Vagina (tissue), 2 donors: ENCODE measurements around the gene RARS2. TPM values are rescaled to one million over a fixed set of nuclear protein-coding genes. Genes with fewer than 3 reads are reported as not detected.

ENCODE experiments used
- DNase-seq, 2 donors: peaks; one replicate each; pipeline ENCODE4 v3.0.0-alpha.2; 2017; ENCODE audit errors: extremely low spot score in 2 of 2
- H3K27ac ChIP-seq: fragments of 200-600 bp; sonication (generic); one replicate; pipeline ENCODE4 v1.5.1; 2019
- H3K27me3 ChIP-seq: fragments of 200-600 bp; sonication (generic); one replicate; pipeline ENCODE4 v1.5.1; 2019
- H3K36me3 ChIP-seq, 2 donors: fragments of 200-600 bp; sonication (generic); one replicate each; pipeline ENCODE4 v1.5.1; 2017 to 2019
- H3K4me1 ChIP-seq: fragments of 200-600 bp; sonication (generic); one replicate; pipeline ENCODE4 v1.5.1; 2019
- H3K4me3 ChIP-seq, 2 donors: fragments of 200-600 bp; sonication (generic); 1 replicate in 1 of 2; 2 replicates in 1 of 2; pipeline ENCODE4 v1.5.1; 2016 to 2019
- H3K9me3 ChIP-seq: fragments of 200-600 bp; sonication (generic); one replicate; pipeline ENCODE4 v1.5.1; 2019
- POLR2A ChIP-seq, 2 donors: fragments of 450-650 bp; IDR thresholded peaks; one replicate each; pipeline ENCODE4 v1.6.1; 2017; ENCODE audit warnings: antibody characterized with exemption in 2 of 2, mild to moderate bottlenecking in 2 of 2, moderate library complexity in 2 of 2
- POLR2AphosphoS5 ChIP-seq, 2 donors: sonication (generic); formaldehyde crosslinking; IDR thresholded peaks; one replicate each; pipeline ENCODE4 v1.9.0; 2017; ENCODE audit warnings: antibody characterized with exemption in 2 of 2, mild to moderate bottlenecking in 2 of 2, low read depth in 1 of 2; ENCODE audit not compliant: insufficient read depth in 1 of 2
- intact Hi-C: fragments of 100-400 bp; cut with DNase I; formaldehyde crosslinking; loops from one replicate; pipeline ENCODE4 v1.15.1; 2023
- total RNA-seq: library from RNA; depleted of rRNA; stranded (reverse); fragments of >200 nt; gene quantifications from one replicate; pipeline ENCODE4 v1.2.3, GENCODE V29; 2016
- TF ChIP-seq, protein P1 (sequence below), 3 experiments: fragments of 450-650 bp in 2 of 3; fragments of 200-600 bp in 1 of 3; sonication (generic) in 1 of 3; IDR thresholded peaks; one replicate each; pipeline ENCODE4 v1.5.1; 2017 to 2019; ENCODE audit warnings: antibody characterized with exemption in 3 of 3, mild to moderate bottlenecking in 2 of 3, moderate library complexity in 2 of 3

The RARS2 gene
- total RNA-seq, 1 donor from 2014 or later: 17.9 TPM

DNA sequence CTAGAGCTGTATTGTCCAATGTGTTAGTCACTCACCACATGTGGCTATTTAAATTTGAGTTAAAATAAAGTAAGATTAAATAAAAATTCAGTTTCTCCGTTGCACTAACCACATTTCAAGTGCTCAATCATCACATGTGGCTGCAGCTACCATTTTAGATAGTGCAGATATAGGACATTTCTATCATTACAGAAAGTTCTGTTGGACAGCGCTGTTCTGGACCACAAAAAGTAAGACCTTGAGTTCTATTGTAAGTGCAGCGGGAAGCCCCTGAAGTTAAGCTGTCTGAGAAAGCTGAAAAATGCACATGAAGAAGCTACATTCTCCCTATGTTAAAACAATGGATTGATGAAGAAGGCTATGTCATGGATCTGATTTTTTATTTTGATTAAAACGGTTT is 1.2 kb upstream of the RARS2 start:
- Histone ChIP-seq H3K4me3 (peak overlapping the region; percentile 89 to 90), H3K36me3 (no peaks in the 10 kb centered on the region), H3K27ac (no peak overlapping the region), H3K4me1 (peaks cover 44% of the 10 kb centered on the region), H3K27me3 (no peaks in the 10 kb centered on the region), H3K9me3 (no peaks in the 10 kb centered on the region)
- intact Hi-C loops: no loop called here
- DNase-seq: no peak
- TF ChIP-seq, protein P1, sequence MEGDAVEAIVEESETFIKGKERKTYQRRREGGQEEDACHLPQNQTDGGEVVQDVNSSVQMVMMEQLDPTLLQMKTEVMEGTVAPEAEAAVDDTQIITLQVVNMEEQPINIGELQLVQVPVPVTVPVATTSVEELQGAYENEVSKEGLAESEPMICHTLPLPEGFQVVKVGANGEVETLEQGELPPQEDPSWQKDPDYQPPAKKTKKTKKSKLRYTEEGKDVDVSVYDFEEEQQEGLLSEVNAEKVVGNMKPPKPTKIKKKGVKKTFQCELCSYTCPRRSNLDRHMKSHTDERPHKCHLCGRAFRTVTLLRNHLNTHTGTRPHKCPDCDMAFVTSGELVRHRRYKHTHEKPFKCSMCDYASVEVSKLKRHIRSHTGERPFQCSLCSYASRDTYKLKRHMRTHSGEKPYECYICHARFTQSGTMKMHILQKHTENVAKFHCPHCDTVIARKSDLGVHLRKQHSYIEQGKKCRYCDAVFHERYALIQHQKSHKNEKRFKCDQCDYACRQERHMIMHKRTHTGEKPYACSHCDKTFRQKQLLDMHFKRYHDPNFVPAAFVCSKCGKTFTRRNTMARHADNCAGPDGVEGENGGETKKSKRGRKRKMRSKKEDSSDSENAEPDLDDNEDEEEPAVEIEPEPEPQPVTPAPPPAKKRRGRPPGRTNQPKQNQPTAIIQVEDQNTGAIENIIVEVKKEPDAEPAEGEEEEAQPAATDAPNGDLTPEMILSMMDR (IDR thresholded peaks at IDR 0.05): no peak
- TF ChIP-seq POLR2A (IDR thresholded peaks at IDR 0.05) (no peak), POLR2AphosphoS5 (IDR thresholded peaks at IDR 0.05; ENCODE audit: insufficient read depth in 1 of 2, low read depth in 1 of 2) (no peak)

DNA sequence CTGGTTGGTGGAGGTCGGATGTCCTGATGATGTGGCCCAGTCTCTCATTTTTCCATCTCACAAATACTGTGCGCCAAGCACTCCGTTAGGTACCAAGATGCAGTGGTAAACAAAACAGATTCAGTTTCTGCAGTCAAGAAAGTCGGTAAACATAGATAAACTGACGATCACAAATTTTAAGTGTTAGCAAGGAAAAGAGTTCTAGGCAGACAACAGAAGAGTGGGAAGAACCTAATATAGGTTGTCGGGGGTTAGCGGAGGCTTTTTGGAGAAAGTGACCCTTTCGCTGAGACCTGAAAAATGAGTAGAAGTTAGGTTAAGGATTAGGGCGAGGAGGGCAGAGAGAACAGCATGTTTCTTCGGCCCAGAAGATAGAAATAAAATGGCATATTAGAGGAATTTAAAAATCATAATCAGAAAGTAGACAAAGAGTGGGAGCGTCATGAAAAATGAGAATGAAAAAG is 662 bp upstream of the RARS2 start:
- peak overlapping the region; percentile 78 for H3K27ac ChIP-seq
- intact Hi-C loops: no loop called here
- H3K4me3 ChIP-seq: peak overlapping the region; percentile 89 to 90
- no peaks in the 10 kb centered on the region for H3K27me3 ChIP-seq
- H3K4me1 ChIP-seq: peaks cover 46% of the 10 kb centered on the region
- no peak for TF ChIP-seq POLR2AphosphoS5 (IDR thresholded peaks at IDR 0.05; ENCODE audit: insufficient read depth in 1 of 2, low read depth in 1 of 2)
- TF ChIP-seq, protein P1 (IDR thresholded peaks at IDR 0.05): no peak
- no peak for TF ChIP-seq POLR2A (IDR thresholded peaks at IDR 0.05)
- no peak for DNase-seq
- no peaks in the 10 kb centered on the region for H3K9me3 ChIP-seq
- H3K36me3 ChIP-seq: no peaks in the 10 kb centered on the region

DNA sequence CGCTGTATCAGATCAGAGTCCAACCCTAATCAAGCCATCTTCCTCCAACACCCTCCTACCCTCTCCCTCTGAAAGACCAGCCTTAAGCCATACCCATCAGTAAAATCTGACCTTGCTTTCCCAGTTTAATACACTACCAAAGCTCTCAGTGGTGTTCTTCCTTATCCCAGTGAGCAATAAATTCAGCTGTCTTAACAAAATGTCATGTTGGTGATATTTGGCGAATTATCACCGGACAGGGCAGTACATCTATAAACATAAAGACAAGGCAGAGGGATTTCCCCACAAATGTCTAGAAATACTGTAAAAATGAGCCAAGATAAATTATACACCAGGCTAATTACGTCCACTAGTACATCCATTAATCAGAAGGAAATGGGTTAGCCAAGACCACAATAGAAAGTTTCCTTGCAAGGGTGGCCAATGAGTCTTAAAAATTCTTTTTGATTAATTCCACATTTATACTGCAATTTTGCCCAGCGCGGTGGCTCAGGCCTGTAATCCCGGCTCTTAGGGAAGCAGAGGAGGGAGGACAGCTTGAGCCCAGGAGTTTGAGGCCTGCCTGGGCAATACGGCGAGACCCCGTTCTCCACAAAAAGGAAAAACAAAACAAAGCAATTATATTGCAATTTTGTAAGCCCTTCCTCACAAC is 905 bp downstream of the RARS2 start:
- peak overlapping the region; percentile 78 for H3K27ac ChIP-seq
- peaks cover 56% of the 10 kb centered on the region for H3K4me1 ChIP-seq
- H3K36me3 ChIP-seq: no peaks in the 10 kb centered on the region
- H3K4me3 ChIP-seq: peak overlapping the region; percentile 89 to 90
- TF ChIP-seq, protein P1 (IDR thresholded peaks at IDR 0.05): no peak
- TF ChIP-seq POLR2A (IDR thresholded peaks at IDR 0.05): no peak
- no peak for TF ChIP-seq POLR2AphosphoS5 (IDR thresholded peaks at IDR 0.05; ENCODE audit: insufficient read depth in 1 of 2, low read depth in 1 of 2)
- no peaks in the 10 kb centered on the region for H3K27me3 ChIP-seq
- H3K9me3 ChIP-seq: no peaks in the 10 kb centered on the region
- intact Hi-C loops: no loop called here
- DNase-seq: no peak

DNA sequence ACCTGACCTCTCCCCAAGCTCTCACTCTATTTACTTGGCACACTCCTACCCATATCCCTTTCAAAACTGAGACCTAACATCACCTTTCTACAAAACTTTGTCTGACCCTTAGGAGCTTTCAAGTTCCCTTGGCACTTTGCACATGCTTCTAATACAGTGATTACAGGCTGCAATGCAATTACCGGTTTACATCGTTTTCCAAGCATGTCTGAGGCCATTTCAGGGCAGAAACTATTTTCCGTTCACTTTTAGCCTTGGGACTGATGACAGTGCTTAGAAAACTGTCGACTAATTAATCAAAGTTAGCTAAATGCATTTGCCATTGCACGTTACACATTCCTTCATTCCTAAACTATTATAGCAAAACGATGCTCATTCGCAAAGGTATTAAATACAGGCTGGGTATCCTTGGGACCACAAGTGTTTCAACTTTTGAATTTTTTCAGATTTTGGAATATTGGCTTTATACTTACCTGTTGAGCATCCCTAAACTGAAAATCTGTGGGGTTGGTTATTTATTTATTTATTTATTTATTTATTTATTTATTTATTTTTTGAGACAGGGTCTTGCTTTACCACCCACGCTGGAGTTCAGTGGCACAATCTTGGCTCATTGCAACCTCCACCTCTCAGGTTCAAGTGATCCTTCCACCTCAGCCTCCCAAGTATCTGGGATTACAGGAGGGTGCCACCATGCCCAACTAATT is 3.3 kb downstream of the RARS2 start:
- H3K4me1 ChIP-seq: peaks cover 54% of the 10 kb centered on the region
- H3K9me3 ChIP-seq: no peaks in the 10 kb centered on the region
- H3K27ac ChIP-seq: no peak overlapping the region
- TF ChIP-seq POLR2A (IDR thresholded peaks at IDR 0.05) (no peak), POLR2AphosphoS5 (IDR thresholded peaks at IDR 0.05; ENCODE audit: insufficient read depth in 1 of 2, low read depth in 1 of 2) (no peak)
- H3K4me3 ChIP-seq: no peak overlapping the region
- H3K36me3 ChIP-seq: no peaks in the 10 kb centered on the region
- no peaks in the 10 kb centered on the region for H3K27me3 ChIP-seq
- intact Hi-C loops: no loop called here
- DNase-seq: no peak

DNA sequence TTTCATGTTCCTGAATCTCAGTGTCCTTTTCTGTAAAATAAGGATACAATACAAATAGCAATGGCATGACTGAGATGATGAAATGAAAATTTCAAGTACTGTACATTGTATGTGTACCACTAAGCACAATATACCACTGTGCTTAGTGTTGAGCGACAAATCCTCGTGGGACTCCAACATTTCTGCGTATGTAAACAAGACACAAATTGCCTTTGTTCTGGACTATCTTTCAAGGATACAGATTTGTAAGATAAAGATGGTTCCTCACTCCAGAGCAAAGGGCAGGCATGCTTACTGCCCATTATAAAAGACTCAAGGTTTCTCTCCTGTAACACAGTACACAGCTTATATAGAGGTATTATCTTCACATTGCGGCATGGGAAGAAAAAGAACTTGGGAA is 6.0 kb downstream of the RARS2 start:
- TF ChIP-seq POLR2AphosphoS5 (IDR thresholded peaks at IDR 0.05; ENCODE audit: insufficient read depth in 1 of 2, low read depth in 1 of 2) (no peak), POLR2A (IDR thresholded peaks at IDR 0.05) (no peak)
- TF ChIP-seq, protein P1 (IDR thresholded peaks at IDR 0.05): no peak
- H3K27ac ChIP-seq: no peak overlapping the region
- H3K36me3 ChIP-seq: peaks cover 0 to 5% of the 10 kb centered on the region in 2 donors
- H3K27me3 ChIP-seq: no peaks in the 10 kb centered on the region
- intact Hi-C loops: no loop called here
- no peak for DNase-seq
- no peaks in the 10 kb centered on the region for H3K9me3 ChIP-seq
- no peak overlapping the region for H3K4me3 ChIP-seq
- peaks cover 39% of the 10 kb centered on the region for H3K4me1 ChIP-seq
